CD4-positive, alpha-beta T cell (primary cell): Measurements from ENCODE around the gene FXYD4. TPM values are rescaled to one million over a fixed set of nuclear protein-coding genes. Genes with fewer than 3 reads are reported as not detected.

Experiments used
- ATAC-seq: fragments of 200-7000 bp; cut with Tn5 transposase; one replicate; pipeline ENCODE4 v1.10.0; 2022; ENCODE audit warnings: mild to moderate bottlenecking; ENCODE audit not compliant: poor library complexity
- CTCF ChIA-PET: fragments of 350-600 bp; sonication (Branson Sonifier 250); formaldehyde crosslinking; loops from one replicate; lab custom pipeline; 2021; ENCODE audit warnings: antibody characterized with exemption, inconsistent platforms; lab: Charles Lee
- POLR2A ChIA-PET: fragments of 350-600 bp; sonication (Branson Sonifier 250); formaldehyde crosslinking; loops from one replicate; lab custom pipeline; 2021; ENCODE audit warnings: antibody characterized with exemption, inconsistent platforms; lab: Charles Lee
- DNase-seq, 14 experiments: peaks; one replicate each; pipeline ENCODE4 v3.0.0-alpha.2; 2013 to 2020; ENCODE audit warnings: mixed read lengths in 2 of 14
- H3K27ac ChIP-seq, 2 donors: one replicate each; pipeline versions ENCODE4 v1.5.1 to v1.7.0; 2013; ENCODE audit warnings: low read length in 2 of 2, low read depth in 1 of 2, mild to moderate bottlenecking in 1 of 2
- H3K27me3 ChIP-seq, 2 experiments: 1 replicate in 1 of 2; 2 replicates in 1 of 2; pipeline versions ENCODE4 v1.6.1 to v1.7.0; 2013; ENCODE audit warnings: low read length in 2 of 2, control low read depth in 1 of 2, mild to moderate bottlenecking in 1 of 2, moderate library complexity in 1 of 2; ENCODE audit not compliant: insufficient read depth in 2 of 2, control insufficient read depth in 1 of 2
- H3K36me3 ChIP-seq: one replicate; pipeline ENCODE4 v1.6.1; 2013; ENCODE audit warnings: low read length, control low read depth; ENCODE audit not compliant: insufficient read depth
- H3K4me1 ChIP-seq: one replicate; pipeline ENCODE4 v1.6.1; 2013; ENCODE audit warnings: low read length, control low read depth; ENCODE audit not compliant: insufficient read depth
- H3K4me3 ChIP-seq: one replicate; pipeline ENCODE4 v1.5.1; 2013; ENCODE audit warnings: mild to moderate bottlenecking, low read length, moderate library complexity
- H3K9me3 ChIP-seq, 2 experiments: 1 replicate in 1 of 2; 2 replicates in 1 of 2; pipeline versions ENCODE4 v1.6.1 to v1.7.0; 2013; ENCODE audit warnings: low read length in 2 of 2, mild to moderate bottlenecking in 2 of 2, control low read depth in 1 of 2, moderate library complexity in 1 of 2; ENCODE audit not compliant: control insufficient read depth in 1 of 2, insufficient read depth in 1 of 2
- H3K27ac Mint-ChIP-seq: one replicate; pipeline ENCODE4 v1.8.0; 2020; ENCODE audit warnings: mixed read lengths
- H3K27me3 Mint-ChIP-seq: one replicate; pipeline ENCODE4 v1.8.0; 2021; ENCODE audit warnings: mixed read lengths
- H3K36me3 Mint-ChIP-seq: one replicate; pipeline ENCODE4 v1.8.0; 2021; ENCODE audit warnings: low read depth, mixed read lengths
- H3K4me1 Mint-ChIP-seq: one replicate; pipeline ENCODE4 v1.8.0; 2021; ENCODE audit warnings: low read depth, mixed read lengths
- H3K4me3 Mint-ChIP-seq: one replicate; pipeline ENCODE4 v1.8.0; 2020; ENCODE audit warnings: mild to moderate bottlenecking, mixed read lengths
- H3K9me3 Mint-ChIP-seq: one replicate; pipeline ENCODE4 v1.8.0; 2020; ENCODE audit warnings: mixed read lengths
- CTCF ChIP-seq: fragments of 200-600 bp; IDR thresholded peaks from one replicate; pipeline ENCODE4 v1.8.0; 2022; ENCODE audit warnings: antibody characterized with exemption, mild to moderate bottlenecking
- intact Hi-C, 2 experiments: fragments of 100-400 bp; cut with DNase I in 1 of 2; cut with micrococcal nuclease in 1 of 2; formaldehyde crosslinking; loops; one replicate each; pipeline versions ENCODE4 v1.15.1 to v1.9.0; 2023 to 2025; cut with DNase I, micrococcal nuclease
- total RNA-seq, 174 experiments: library from RNA in 2 of 174; stranded (reverse) in 2 of 174; gene quantifications; one replicate each; pipeline ENCODE4 v1.2.3 and lab custom pipeline; 2021 to 2026

Gene FXYD4
- total RNA-seq, 2 experiments from 2014 or later: not detected

GRCh38 chr10:43340619-43341018 lies 30.8 kb upstream of the FXYD4 start:
- POLR2A ChIA-PET: no interaction called here
- H3K27me3 ChIP-seq: peaks cover 0 to 5% of the 10 kb centered on the region in 2 experiments
- no peaks in the 10 kb centered on the region for H3K36me3 Mint-ChIP-seq
- no peaks in the 10 kb centered on the region for H3K4me1 Mint-ChIP-seq
- H3K36me3 ChIP-seq: no peaks in the 10 kb centered on the region
- H3K27me3 Mint-ChIP-seq: peaks cover 8% of the 10 kb centered on the region
- no peaks in the 10 kb centered on the region for H3K9me3 Mint-ChIP-seq
- peaks cover 15% of the 10 kb centered on the region for H3K4me1 ChIP-seq
- TF ChIP-seq CTCF: no peak
- H3K27ac ChIP-seq: no peak overlapping the region
- no peak overlapping the region for H3K27ac Mint-ChIP-seq
- intact Hi-C loops: no loop called here
- no peaks in the 10 kb centered on the region for H3K9me3 ChIP-seq
- ATAC-seq (no peak), DNase-seq (no peak)
- H3K4me3 Mint-ChIP-seq: no peak overlapping the region
- no peak overlapping the region for H3K4me3 ChIP-seq
- CTCF ChIA-PET: interaction anchor here (1.2 kb wide), 1 partner anchor 8 kb away, joined by 4 read pairs; no protein-coding TSS in a partner anchor

DNA sequence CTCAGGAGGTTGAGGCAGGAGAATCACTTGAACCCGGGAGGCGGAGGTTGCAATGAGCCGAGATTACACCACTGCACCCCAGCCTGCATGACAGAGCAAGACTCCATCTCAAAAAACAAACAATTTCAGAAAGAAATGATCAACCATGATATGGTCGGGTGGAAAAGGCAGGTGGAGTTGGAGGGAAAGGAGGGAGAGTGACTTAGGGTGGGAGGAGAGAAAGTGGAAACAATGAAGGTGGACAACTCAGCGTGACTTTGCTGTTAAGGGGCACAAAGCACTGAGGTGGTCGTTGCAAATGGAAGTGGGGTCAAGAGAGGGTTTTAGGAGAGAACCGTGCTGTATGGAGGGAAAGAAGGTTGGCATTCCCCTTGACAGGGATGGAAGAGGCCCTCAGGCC lies 30.0 kb upstream of the FXYD4 start:
- intact Hi-C loops: no loop called here
- Histone ChIP-seq H3K4me1 (peaks cover 17% of the 10 kb centered on the region), H3K27ac (no peak overlapping the region), H3K4me3 (no peak overlapping the region), H3K9me3 (no peaks in the 10 kb centered on the region), H3K36me3 (no peaks in the 10 kb centered on the region), H3K27me3 (peaks cover 0 to 5% of the 10 kb centered on the region in 2 experiments)
- no peak overlapping the region for H3K27ac Mint-ChIP-seq
- no peak for TF ChIP-seq CTCF
- peaks cover 8% of the 10 kb centered on the region for H3K27me3 Mint-ChIP-seq
- POLR2A ChIA-PET: no interaction called here
- CTCF ChIA-PET: no interaction called here
- H3K9me3 Mint-ChIP-seq: no peaks in the 10 kb centered on the region
- H3K4me3 Mint-ChIP-seq: no peak overlapping the region
- DNase-seq: no peak
- no peaks in the 10 kb centered on the region for H3K4me1 Mint-ChIP-seq
- no peaks in the 10 kb centered on the region for H3K36me3 Mint-ChIP-seq
- no peak for ATAC-seq

GRCh38 chr10:43342279-43343125 lies 28.9 kb upstream of the FXYD4 start:
- no peak overlapping the region for H3K27ac Mint-ChIP-seq
- ChIA-PET POLR2A (no interaction called here), CTCF (no interaction called here)
- H3K9me3 ChIP-seq: no peaks in the 10 kb centered on the region
- no peaks in the 10 kb centered on the region for H3K36me3 Mint-ChIP-seq
- no peaks in the 10 kb centered on the region for H3K4me1 Mint-ChIP-seq
- DNase-seq: no peak
- no peak for TF ChIP-seq CTCF
- H3K27me3 Mint-ChIP-seq: peaks cover 8% of the 10 kb centered on the region
- no peaks in the 10 kb centered on the region for H3K9me3 Mint-ChIP-seq
- no peak for ATAC-seq
- peaks cover 0 to 5% of the 10 kb centered on the region in 2 experiments for H3K27me3 ChIP-seq
- no peak overlapping the region for H3K27ac ChIP-seq
- peaks cover 17% of the 10 kb centered on the region for H3K4me1 ChIP-seq
- no peak overlapping the region for H3K4me3 ChIP-seq
- H3K36me3 ChIP-seq: no peaks in the 10 kb centered on the region
- intact Hi-C loops: no loop called here
- H3K4me3 Mint-ChIP-seq: no peak overlapping the region
